SJSA1 (cell line): ENCODE results near the gene GPI. TPM values are rescaled to one million over a fixed set of nuclear protein-coding genes. Genes with fewer than 3 reads are reported as not detected.
"Not testable (repeated sequence)": the region's sequence is repeated elsewhere in the genome, so short reads cannot be mapped to it uniquely, and the experiment has no call there.

ENCODE experiments used
- DNase-seq, 2 experiments: peaks; one replicate each; pipeline ENCODE4 v3.0.0-alpha.2; 2015 to 2020; ENCODE audit warnings: low spot score in 2 of 2, low read depth in 1 of 2
- H3K27ac ChIP-seq: fragments of 250-450 bp; sonication (Bioruptor Pico); 2 replicates; pipeline ENCODE4 v1.5.1; 2020; ENCODE audit warnings: mild to moderate bottlenecking, moderate library complexity
- H3K27me3 ChIP-seq: fragments of 250-450 bp; sonication (Bioruptor Pico); replicated peaks from 2 replicates; pipeline ENCODE4 v1.5.1; 2020; ENCODE audit warnings: mild to moderate bottlenecking, moderate library complexity
- H3K36me3 ChIP-seq: fragments of 250-450 bp; sonication (Bioruptor Pico); 2 replicates; pipeline ENCODE4 v1.5.1; 2020; ENCODE audit warnings: mild to moderate bottlenecking
- H3K4me1 ChIP-seq: fragments of 250-450 bp; sonication (Bioruptor Pico); replicated peaks from 2 replicates; pipeline ENCODE4 v1.6.1; 2021; ENCODE audit warnings: mild to moderate bottlenecking
- H3K4me3 ChIP-seq: fragments of 250-450 bp; sonication (Bioruptor Pico); 2 replicates; pipeline ENCODE4 v1.5.1; 2020; ENCODE audit warnings: mild to moderate bottlenecking
- H3K9me3 ChIP-seq: fragments of 250-450 bp; sonication (Bioruptor Pico); replicated peaks from 2 replicates; pipeline ENCODE4 v1.5.1; 2020; ENCODE audit warnings: mild to moderate bottlenecking
- total RNA-seq: library from RNA; depleted of rRNA; stranded (reverse); fragments of >200 nt; shearing (Covaris generic); gene quantifications from 2 replicates; pipeline ENCODE4 v1.2.3, GENCODE V29; 2014

GPI gene
- total RNA-seq, 1 experiment from 2014 or later: 88.8 TPM

DNA sequence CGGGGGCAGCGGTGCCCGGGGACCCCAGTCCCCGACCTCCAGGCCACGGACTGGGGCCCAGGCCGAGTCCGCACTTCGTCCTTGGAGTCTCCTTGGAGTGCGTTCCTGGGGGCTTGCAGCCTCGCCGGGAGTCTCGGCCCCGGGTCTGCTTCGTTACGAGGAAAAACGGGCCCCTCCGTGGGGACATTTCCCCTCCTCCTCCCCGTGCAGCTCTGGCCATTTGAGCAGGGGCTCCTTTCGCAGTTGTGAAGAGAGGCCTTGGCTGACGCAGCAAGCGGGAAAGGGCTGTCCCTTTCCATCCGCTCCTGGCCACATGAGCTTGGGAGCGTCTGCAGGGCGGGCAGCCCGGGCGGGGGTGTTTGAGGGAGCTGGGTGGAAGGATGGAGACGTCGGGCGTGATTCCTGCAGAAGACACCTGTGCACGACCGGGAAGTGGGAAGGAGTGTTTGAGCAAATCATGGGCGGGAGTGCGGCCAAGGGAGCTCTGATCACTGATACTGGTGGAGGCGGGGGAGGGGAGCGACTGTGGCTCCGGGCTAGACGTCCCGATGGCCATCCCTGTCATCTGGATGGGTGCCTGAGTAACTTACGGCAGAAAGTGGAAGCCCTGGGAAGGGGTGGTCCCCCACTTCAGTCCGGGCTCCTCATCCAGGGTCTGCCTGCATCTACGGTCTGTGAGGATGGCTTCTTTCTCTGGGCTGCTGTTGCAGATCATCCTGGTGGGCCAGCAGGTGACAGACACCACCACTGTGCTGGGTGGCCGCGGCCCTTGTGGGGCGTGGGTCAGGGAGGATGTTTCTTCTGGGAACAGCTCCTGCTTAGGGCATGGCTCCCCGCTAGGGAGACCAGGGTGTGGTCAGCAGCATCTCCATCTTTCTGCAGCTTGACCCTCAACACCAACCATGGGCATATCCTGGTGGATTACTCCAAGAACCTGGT lies 736 bp downstream of the GPI start:
- H3K27me3 ChIP-seq: no peaks in the 10 kb centered on the region
- 0 out of 2 replicates have a peak, but pooled peaks cover 2% of the 10 kb centered on the region for H3K9me3 ChIP-seq
- peaks cover 10% of the 10 kb centered on the region for H3K4me1 ChIP-seq
- H3K27ac ChIP-seq: 0 out of 2 replicates have a peak overlapping the region, but pooled peaks have one; percentile 12
- DNase-seq: peak in 1 of 2 experiments; percentile 33
- H3K36me3 ChIP-seq: peaks cover 43% of the 10 kb centered on the region
- peak overlapping the region; percentile 80 for H3K4me3 ChIP-seq

DNA sequence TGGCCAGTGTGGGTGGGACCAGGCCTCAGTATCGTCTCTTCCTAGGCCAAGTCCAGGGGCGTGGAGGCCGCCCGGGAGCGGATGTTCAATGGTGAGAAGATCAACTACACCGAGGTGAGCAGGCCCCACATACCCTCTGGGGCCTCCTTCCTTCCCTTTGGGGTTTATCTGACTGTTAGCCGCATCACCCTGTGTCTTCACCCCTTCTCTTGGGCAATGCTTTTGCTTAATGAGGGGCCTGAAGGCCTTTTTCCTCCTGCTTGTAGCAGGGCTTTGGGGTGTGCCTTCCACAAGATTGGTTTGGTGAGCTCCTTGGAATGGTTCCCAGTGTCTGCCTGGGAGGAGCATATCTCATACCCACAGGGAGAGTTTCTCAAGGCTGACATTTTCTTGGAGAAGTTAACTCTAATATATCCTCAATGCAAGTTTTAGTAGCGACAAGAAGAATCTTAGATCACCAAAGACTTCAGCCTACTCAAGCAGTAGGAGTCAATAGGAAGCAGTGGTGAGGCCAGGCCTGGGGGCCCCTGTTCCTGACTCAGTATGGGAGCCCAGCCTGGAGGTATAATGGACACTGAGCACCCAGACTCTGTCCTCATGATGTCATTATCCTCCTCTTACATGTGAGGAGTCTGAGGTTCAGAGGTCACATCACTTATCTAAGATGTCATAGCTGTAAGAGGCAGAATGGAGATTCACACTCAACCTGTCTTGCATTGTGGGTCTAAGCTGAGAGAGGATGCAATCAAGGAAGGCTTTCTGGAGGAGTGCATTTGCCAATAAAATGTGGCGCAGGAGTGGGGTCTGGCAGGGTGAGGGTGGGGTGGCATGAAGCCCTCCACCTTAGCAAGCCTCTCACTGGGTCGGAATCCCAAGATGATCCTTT lies 2.0 kb downstream of the GPI start:
- H3K9me3 ChIP-seq: 0 out of 2 replicates have a peak, but pooled peaks cover 2% of the 10 kb centered on the region
- H3K4me3 ChIP-seq: no peak overlapping the region
- H3K4me1 ChIP-seq: peaks cover 10% of the 10 kb centered on the region
- H3K27me3 ChIP-seq: no peaks in the 10 kb centered on the region
- no peak overlapping the region for H3K27ac ChIP-seq
- peaks cover 50% of the 10 kb centered on the region for H3K36me3 ChIP-seq
- DNase-seq: no peak

DNA sequence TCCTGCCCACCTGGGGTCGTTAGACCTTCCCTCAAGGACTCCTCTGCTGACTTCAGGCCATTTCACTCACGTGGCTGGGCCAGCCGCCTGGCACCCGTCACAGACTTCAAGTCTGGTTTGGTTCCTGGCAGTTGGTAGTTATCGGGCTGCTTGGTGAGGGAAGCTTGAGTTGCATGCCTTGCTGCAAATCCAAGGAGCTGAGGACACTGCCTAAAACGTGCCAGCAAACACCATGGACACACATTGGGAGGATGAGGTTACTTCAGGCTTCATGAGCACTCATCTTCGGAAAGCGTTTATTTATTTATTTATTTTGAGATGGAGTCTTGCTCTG lies 2.6 kb downstream of the GPI start:
- peaks cover 10% of the 10 kb centered on the region for H3K4me1 ChIP-seq
- no peak for DNase-seq
- H3K27ac ChIP-seq: no peak overlapping the region
- H3K4me3 ChIP-seq: no peak overlapping the region
- H3K27me3 ChIP-seq: no peaks in the 10 kb centered on the region
- H3K36me3 ChIP-seq: peaks cover 50% of the 10 kb centered on the region
- 0 out of 2 replicates have a peak, but pooled peaks cover 2% of the 10 kb centered on the region for H3K9me3 ChIP-seq

DNA sequence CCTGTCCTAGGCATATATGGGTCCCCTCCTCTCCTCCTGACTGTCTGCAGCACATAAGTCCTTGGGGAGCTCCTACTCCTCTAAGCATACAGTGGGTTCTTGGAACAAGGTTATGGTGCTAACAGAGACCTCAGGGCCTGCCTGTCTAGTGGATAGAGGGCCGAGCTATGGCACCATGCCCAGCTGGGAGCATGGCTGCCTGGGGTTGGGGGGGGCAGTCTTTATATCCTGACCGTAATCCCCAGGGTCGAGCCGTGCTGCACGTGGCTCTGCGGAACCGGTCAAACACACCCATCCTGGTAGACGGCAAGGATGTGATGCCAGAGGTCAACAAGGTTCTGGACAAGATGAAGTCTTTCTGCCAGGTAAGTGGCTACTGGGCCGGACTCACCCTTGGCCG lies 3.3 kb downstream of the GPI start:
- H3K4me1 ChIP-seq: peaks cover 10% of the 10 kb centered on the region
- no peaks in the 10 kb centered on the region for H3K27me3 ChIP-seq
- 0 out of 2 replicates have a peak, but pooled peaks cover 2% of the 10 kb centered on the region for H3K9me3 ChIP-seq
- H3K27ac ChIP-seq: no peak overlapping the region
- peaks cover 50% of the 10 kb centered on the region for H3K36me3 ChIP-seq
- DNase-seq: no peak
- H3K4me3 ChIP-seq: no peak overlapping the region

DNA sequence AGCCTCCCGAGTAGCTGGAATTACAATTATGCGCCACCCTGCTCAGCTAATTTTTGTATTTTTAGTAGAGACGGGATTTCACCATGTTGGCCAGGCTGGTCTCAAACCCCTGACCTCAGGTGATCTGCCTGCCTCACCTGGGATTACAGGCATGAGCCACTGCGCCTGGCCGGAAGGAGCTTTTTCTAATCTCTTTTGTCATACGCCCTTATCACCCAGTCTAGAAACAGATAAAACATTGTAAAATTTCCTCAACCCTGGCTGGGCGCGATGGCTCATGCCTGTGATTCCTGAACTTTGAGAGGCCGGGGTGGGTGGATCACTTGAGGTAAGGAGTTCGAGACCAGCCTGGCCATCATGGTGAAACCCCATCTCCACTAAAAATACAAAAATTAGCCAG lies 4.2 kb downstream of the GPI start:
- H3K4me3 ChIP-seq, H3K9me3 ChIP-seq: not testable (repeated sequence)
- peaks cover 54% of the 10 kb centered on the region for H3K36me3 ChIP-seq

DNA sequence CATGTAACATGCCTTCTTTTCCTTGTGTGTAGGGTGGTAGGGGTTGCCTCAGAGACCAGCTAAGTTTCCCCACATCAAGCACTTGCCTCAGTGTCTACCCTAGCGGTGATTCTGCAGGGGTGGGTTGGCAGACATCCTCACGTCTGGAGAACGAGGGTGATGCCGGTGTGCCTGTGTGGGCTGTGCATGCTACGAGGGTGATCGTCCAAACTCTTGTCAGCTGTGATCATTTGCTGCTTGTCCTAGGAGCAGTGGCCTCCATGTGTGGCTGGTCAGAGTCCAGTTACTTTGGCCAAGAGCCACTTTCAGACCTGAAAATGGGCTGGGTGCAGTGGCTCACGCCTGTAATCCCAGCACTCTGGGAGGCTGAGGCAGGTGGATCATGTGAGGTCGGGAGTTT lies 5.1 kb downstream of the GPI start:
- Histone ChIP-seq H3K36me3 (peaks cover 57% of the 10 kb centered on the region), H3K27ac (no peak overlapping the region)

More for the DNA sequence above, 4.2 kb downstream of the GPI start:
- not testable (repeated sequence) for DNase-seq, H3K4me1 ChIP-seq, H3K27me3 ChIP-seq, H3K27ac ChIP-seq

DNA sequence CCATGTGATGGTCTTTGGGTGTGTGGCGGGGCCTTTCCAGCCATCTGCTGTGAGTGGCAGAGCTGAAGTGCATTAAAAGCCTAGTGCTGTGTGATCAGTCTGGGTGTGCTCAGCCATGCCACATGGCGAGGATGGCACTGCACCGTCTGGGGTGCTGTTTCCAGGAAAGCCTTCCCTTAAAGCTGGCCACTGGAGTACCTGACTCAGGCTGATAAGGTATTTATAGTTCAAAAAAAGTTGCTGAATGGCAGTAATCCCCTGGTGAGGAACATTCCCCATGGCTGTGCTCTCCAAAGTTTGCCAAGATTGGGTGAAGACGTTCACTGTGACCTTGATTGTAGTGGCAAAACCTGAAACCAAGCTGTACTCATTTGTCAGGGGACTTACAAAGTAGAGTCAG lies 6.0 kb downstream of the GPI start:
- Histone ChIP-seq H3K9me3 (no peaks in the 10 kb centered on the region), H3K4me1 (peaks cover 3% of the 10 kb centered on the region), H3K36me3 (peaks cover 62% of the 10 kb centered on the region), H3K27ac (no peak overlapping the region), H3K4me3 (no peak overlapping the region), H3K27me3 (no peaks in the 10 kb centered on the region)
- DNase-seq: no peak

More for the DNA sequence above, 5.1 kb downstream of the GPI start:
- H3K4me1 ChIP-seq: peaks cover 7% of the 10 kb centered on the region
- 0 out of 2 replicates have a peak, but pooled peaks cover 2% of the 10 kb centered on the region for H3K9me3 ChIP-seq
- H3K4me3 ChIP-seq: no peak overlapping the region
- DNase-seq: no peak
- H3K27me3 ChIP-seq: no peaks in the 10 kb centered on the region

DNA sequence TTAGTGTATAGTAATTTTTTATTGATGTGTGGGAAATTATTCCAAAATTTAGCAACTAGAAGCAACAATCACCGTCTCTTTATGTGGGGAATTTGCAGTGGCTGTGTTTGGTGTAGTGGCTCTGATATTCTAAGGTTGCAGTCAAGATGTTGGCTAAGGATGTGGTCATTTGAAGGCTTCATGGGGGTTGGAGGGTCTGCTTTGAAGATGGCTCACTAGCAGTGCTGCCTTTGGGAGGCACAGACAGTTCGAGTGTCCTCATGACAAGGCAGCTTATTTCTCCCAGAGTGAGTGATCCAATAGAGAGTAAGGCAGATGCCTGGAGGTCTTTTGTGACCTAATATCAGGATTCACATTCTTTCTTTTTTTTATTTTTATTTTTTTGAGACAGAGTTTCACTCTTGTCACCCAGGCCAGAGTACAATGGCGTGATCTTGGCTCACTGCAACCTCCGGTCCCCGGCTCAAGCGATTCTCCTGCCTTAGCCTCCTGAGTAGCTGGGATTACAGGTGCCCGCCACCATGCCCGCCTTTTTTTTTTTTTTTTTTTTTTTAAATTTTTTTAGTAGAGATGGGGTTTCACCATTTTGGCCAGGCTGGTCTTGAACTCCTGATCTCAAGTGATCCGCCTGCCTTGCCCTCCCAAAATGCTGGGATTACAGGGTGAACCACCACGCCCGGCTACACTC lies 8.7 kb downstream of the GPI start:
- DNase-seq: no peak
- Histone ChIP-seq H3K9me3 (no peaks in the 10 kb centered on the region), H3K4me3 (no peak overlapping the region), H3K27me3 (no peaks in the 10 kb centered on the region), H3K36me3 (peaks cover 53% of the 10 kb centered on the region), H3K4me1 (no peaks in the 10 kb centered on the region), H3K27ac (no peak overlapping the region)

DNA sequence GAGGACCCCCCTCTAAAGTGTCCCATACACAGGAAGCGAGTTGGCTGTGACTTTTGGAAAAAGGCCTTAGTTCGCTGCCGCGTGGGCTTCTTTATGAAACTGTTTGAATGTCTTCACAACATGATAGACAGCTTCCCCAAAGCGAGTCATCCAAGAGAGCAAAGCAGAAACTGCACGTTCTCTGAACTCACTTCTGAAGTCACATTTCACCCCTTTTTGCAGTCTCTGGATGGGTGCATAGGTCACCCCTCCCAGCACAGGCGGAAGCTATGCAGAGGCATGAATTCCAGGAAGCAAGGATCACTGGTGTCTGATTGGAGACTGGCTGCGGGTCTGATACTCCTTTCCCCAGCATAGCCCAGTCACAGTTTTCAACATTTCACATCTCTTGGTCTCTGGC lies 10.6 kb downstream of the GPI start:
- no peaks in the 10 kb centered on the region for H3K9me3 ChIP-seq
- no peak overlapping the region for H3K4me3 ChIP-seq
- H3K36me3 ChIP-seq: peaks cover 55% of the 10 kb centered on the region
- H3K27ac ChIP-seq: no peak overlapping the region
- H3K4me1 ChIP-seq: no peaks in the 10 kb centered on the region
- H3K27me3 ChIP-seq: no peaks in the 10 kb centered on the region
- DNase-seq: no peak

DNA sequence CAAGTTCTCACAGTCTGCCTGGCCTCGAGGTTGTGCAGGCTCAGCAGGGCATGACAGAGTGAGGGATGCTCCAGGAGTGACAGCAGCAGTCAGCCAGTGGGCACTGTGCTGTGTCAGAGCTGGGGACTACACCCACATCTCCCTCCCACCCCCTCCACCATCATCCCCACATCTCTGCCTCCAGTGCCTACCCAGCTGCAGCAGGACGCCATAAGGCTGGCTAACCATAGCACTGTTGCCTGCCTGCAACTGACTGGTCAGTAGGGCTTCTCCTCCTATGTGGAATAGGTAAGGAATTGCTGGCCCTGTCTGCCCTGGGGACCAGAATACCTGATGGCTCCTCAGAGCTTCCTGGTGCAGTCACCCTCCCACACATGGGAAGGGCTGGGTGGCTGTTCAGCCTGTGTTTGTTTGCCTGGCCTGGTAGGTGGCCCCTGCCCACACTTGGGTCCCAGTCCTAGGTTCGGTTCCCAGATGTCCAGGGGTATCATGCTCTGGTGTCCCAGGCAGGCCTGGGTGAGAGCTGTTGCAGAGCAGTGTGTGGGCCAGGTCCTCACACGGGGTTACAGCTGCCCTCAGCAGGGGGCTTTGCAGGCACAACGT lies 15.7 kb downstream of the GPI start:
- H3K9me3 ChIP-seq: no peaks in the 10 kb centered on the region
- H3K4me1 ChIP-seq: no peaks in the 10 kb centered on the region

DNA sequence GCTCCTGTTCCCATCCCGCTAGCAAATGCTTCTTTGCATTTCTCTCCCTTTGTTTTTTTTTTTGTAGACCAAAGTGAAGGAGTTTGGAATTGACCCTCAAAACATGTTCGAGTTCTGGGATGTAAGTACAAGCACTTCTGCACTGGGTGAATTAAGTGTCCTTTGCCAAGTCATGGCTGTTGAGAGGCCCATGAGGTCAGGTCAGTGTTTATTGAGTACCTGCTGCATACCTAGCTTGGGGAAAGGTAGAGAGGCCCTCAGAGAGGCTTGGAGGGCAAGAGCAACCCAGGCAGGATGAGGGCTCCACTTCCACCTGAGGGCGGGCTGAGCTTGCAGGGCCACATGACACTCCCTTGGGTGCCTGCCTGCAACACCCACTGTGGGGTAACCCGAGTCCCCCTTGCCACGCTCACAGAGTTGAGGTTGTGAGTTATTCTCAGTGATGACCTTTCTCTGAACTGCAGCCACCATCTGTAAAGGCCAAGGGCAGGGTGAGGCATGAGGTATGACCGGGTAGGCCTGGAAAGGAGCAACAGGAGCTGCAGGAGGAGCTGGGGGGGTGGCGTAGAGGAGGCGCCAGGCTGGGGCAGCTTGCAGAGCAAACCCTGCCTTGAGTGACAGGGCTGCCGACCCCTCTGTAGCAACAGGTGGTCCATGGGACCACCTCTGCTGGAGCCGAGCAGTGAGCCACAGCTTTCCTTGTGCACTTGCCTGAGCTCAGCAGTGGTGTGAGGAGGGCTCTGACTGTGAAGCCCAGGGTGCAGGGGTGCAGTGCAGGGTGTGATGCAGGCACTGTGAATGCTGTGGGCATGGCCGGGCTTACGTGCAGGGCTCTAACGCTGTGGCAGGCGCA lies 16.6 kb downstream of the GPI start:
- DNase-seq: no peak
- Histone ChIP-seq H3K4me3 (no peak overlapping the region), H3K36me3 (peaks cover 77% of the 10 kb centered on the region), H3K27me3 (no peaks in the 10 kb centered on the region), H3K27ac (no peak overlapping the region), H3K4me1 (no peaks in the 10 kb centered on the region), H3K9me3 (no peaks in the 10 kb centered on the region)

More for the DNA sequence above, 15.7 kb downstream of the GPI start:
- Histone ChIP-seq H3K27me3 (no peaks in the 10 kb centered on the region), H3K4me3 (no peak overlapping the region), H3K36me3 (peaks cover 77% of the 10 kb centered on the region), H3K27ac (no peak overlapping the region)
- no peak for DNase-seq

DNA sequence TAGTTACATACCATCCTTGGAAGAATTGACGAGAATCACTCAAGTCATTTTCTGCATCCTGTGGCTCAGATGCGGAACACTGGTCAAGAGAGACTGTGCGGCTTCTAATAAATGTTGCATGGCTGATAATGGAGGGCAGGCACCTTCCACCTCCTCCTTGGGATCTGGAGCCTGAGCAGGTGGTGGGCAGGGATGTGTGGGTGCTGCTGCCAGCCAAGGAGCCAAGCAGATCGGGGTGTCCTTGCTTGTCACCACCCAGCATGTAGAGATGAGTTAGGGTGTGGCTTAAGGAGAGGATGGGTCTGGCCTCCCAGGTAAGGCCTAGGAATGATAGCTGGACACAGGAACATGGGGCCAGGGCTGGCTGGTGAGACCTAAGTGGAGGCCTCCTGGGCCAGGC lies 17.5 kb downstream of the GPI start:
- no peak overlapping the region for H3K4me3 ChIP-seq
- no peaks in the 10 kb centered on the region for H3K27me3 ChIP-seq
- H3K36me3 ChIP-seq: peaks cover 80% of the 10 kb centered on the region
- no peak overlapping the region for H3K27ac ChIP-seq
- H3K9me3 ChIP-seq: no peaks in the 10 kb centered on the region
- no peak for DNase-seq
- H3K4me1 ChIP-seq: no peaks in the 10 kb centered on the region
